ENCODE data around the gene FNIP2.

DNA sequence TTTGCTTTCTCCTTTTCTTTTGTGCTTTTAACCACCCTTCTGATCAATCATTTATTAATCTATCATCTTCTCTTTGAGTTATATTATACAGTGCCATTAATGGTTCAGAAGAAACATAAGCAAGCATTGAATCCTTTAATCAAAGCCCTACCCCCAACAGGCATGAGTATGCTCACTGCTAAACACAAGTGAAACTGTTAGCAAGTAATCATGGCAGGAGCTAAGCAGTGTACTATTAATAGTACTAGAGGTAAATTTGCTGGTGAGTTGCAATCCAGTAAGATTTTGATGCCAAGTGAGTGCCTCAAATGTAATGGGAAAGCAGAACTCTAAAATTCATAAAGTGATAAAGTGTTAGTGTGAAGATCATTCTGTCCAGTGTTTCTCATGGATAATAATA, 57.2 kb downstream of the FNIP2 start:
- TF ChIP-seq POLR2A (IDR thresholded peaks at IDR 0.05) (no peak), POLR2AphosphoS5 (IDR thresholded peaks at IDR 0.05) (no peak)
- TF ChIP-seq, protein P1, sequence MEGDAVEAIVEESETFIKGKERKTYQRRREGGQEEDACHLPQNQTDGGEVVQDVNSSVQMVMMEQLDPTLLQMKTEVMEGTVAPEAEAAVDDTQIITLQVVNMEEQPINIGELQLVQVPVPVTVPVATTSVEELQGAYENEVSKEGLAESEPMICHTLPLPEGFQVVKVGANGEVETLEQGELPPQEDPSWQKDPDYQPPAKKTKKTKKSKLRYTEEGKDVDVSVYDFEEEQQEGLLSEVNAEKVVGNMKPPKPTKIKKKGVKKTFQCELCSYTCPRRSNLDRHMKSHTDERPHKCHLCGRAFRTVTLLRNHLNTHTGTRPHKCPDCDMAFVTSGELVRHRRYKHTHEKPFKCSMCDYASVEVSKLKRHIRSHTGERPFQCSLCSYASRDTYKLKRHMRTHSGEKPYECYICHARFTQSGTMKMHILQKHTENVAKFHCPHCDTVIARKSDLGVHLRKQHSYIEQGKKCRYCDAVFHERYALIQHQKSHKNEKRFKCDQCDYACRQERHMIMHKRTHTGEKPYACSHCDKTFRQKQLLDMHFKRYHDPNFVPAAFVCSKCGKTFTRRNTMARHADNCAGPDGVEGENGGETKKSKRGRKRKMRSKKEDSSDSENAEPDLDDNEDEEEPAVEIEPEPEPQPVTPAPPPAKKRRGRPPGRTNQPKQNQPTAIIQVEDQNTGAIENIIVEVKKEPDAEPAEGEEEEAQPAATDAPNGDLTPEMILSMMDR (IDR thresholded peaks at IDR 0.05 in 8 of 11, conservative IDR thresholded peaks at IDR 0.05 in 3 of 11), result no peak
